ENCODE measurements around the gene GAPVD1. TPM values are rescaled to one million over a fixed set of nuclear protein-coding genes. Genes with fewer than 3 reads are reported as not detected.

Gene GAPVD1
- total RNA-seq, 2 experiments from 2014 or later, result 74.1 to 82.2 TPM

GRCh38 chr9:125400725-125401716 lies 139.4 kb downstream of the GAPVD1 start:
- H3K4me1 ChIP-seq (ENCODE audit: insufficient read depth, low read length), result no peaks in the 10 kb centered on the region
- no peak for TF ChIP-seq CTCF (IDR thresholded peaks at IDR 0.05)
- no peaks in the 10 kb centered on the region for H3K36me3 Mint-ChIP-seq (ENCODE audit: low read depth)
- DNase-seq (no peak), ATAC-seq (ENCODE audit: poor library complexity) (no peak)
- intact Hi-C loops (cut with DNase I, micrococcal nuclease), result no loop called here
- H3K36me3 ChIP-seq (ENCODE audit: insufficient read depth, low read length), result no peaks in the 10 kb centered on the region
- no peaks in the 10 kb centered on the region for H3K9me3 ChIP-seq (ENCODE audit: control insufficient read depth in 1 of 2, insufficient read depth in 1 of 2, low read length in 2 of 2)
- H3K4me1 Mint-ChIP-seq (ENCODE audit: low read depth), result no peaks in the 10 kb centered on the region
- CTCF ChIA-PET, result no interaction called here
- no peaks in the 10 kb centered on the region for H3K27me3 ChIP-seq (ENCODE audit: control insufficient read depth in 1 of 2, insufficient read depth in 2 of 2, low read length in 2 of 2)
- no peak overlapping the region for H3K27ac Mint-ChIP-seq
- H3K4me3 Mint-ChIP-seq, result no peak overlapping the region
- no peak overlapping the region for H3K27ac ChIP-seq (ENCODE audit: low read depth in 1 of 2, low read length in 2 of 2)
- POLR2A ChIA-PET, result no interaction called here
- peaks cover 3% of the 10 kb centered on the region for H3K27me3 Mint-ChIP-seq
- H3K9me3 Mint-ChIP-seq, result no peaks in the 10 kb centered on the region
- no peak overlapping the region for H3K4me3 ChIP-seq (ENCODE audit: low read length)

- TF ChIP-seq CTCF (IDR thresholded peaks at IDR 0.05), result no peak
- H3K4me3 ChIP-seq (ENCODE audit: low read length), result no peak overlapping the region
- H3K4me1 ChIP-seq (ENCODE audit: insufficient read depth, low read length), result peaks cover 14% of the 10 kb centered on the region
- Mint-ChIP-seq H3K27ac (no peak overlapping the region), H3K4me1 (ENCODE audit: low read depth) (peaks cover 3% of the 10 kb centered on the region), H3K27me3 (peaks cover 34% of the 10 kb centered on the region), H3K4me3 (no peak overlapping the region), H3K9me3 (no peaks in the 10 kb centered on the region), H3K36me3 (ENCODE audit: low read depth) (no peaks in the 10 kb centered on the region)
- ChIA-PET CTCF (no interaction called here), POLR2A (no interaction called here)
- no peak for DNase-seq
- peaks cover 0 to 12% of the 10 kb centered on the region in 2 experiments for H3K9me3 ChIP-seq (ENCODE audit: control insufficient read depth in 1 of 2, insufficient read depth in 1 of 2, low read length in 2 of 2)
- intact Hi-C loops (cut with DNase I, micrococcal nuclease), result loop anchor here (5.0 kb wide), 3 partner anchors 153 to 1088 kb away; no protein-coding TSS in a partner anchor
- ATAC-seq (ENCODE audit: poor library complexity), result no peak
- H3K36me3 ChIP-seq (ENCODE audit: insufficient read depth, low read length), result no peaks in the 10 kb centered on the region
- no peak overlapping the region for H3K27ac ChIP-seq (ENCODE audit: low read depth in 1 of 2, low read length in 2 of 2)
- peaks cover 7 to 8% of the 10 kb centered on the region in 2 experiments for H3K27me3 ChIP-seq (ENCODE audit: control insufficient read depth in 1 of 2, insufficient read depth in 2 of 2, low read length in 2 of 2)
These were observed 143.1 kb downstream of the GAPVD1 start for GRCh38 chr9:125404733-125405132.

- no peak overlapping the region for H3K27ac ChIP-seq (ENCODE audit: low read depth in 1 of 2, low read length in 2 of 2)
- H3K9me3 Mint-ChIP-seq, result no peaks in the 10 kb centered on the region
- no peak for TF ChIP-seq CTCF (IDR thresholded peaks at IDR 0.05)
- ChIA-PET CTCF (no interaction called here), POLR2A (no interaction called here)
- peaks cover 7 to 8% of the 10 kb centered on the region in 2 experiments for H3K27me3 ChIP-seq (ENCODE audit: control insufficient read depth in 1 of 2, insufficient read depth in 2 of 2, low read length in 2 of 2)
- no peaks in the 10 kb centered on the region for H3K36me3 ChIP-seq (ENCODE audit: insufficient read depth, low read length)
- peaks cover 8% of the 10 kb centered on the region for H3K4me1 Mint-ChIP-seq (ENCODE audit: low read depth)
- peaks cover 0 to 19% of the 10 kb centered on the region in 2 experiments for H3K9me3 ChIP-seq (ENCODE audit: control insufficient read depth in 1 of 2, insufficient read depth in 1 of 2, low read length in 2 of 2)
- intact Hi-C loops (cut with DNase I, micrococcal nuclease), result loop anchor here (5.0 kb wide), 3 partner anchors 151 to 1086 kb away; no protein-coding TSS in a partner anchor
- peaks cover 41% of the 10 kb centered on the region for H3K27me3 Mint-ChIP-seq
- no peaks in the 10 kb centered on the region for H3K36me3 Mint-ChIP-seq (ENCODE audit: low read depth)
- no peak overlapping the region for H3K27ac Mint-ChIP-seq
- no peak overlapping the region for H3K4me3 ChIP-seq (ENCODE audit: low read length)
- ATAC-seq (ENCODE audit: poor library complexity) (no peak), DNase-seq (no peak)
- no peak overlapping the region for H3K4me3 Mint-ChIP-seq
- H3K4me1 ChIP-seq (ENCODE audit: insufficient read depth, low read length), result peaks cover 14% of the 10 kb centered on the region
These were observed 144.5 kb downstream of the GAPVD1 start for GRCh38 chr9:125405938-125406809.

Data from CD4-positive, alpha-beta T cell (primary cell).